GM21367 (cell line): ENCODE data around the gene ADM2.
"Not testable (repeated sequence)": the region's sequence is repeated elsewhere in the genome, so short reads cannot be mapped to it uniquely, and the experiment has no call there.

Source experiments
- ATAC-seq: cut with Tn5 transposase; IDR thresholded peaks from one replicate; pipeline ENCODE4 v1.9.1; 2021; ENCODE audit not compliant: unreplicated experiment

Gene ADM2, protein sequence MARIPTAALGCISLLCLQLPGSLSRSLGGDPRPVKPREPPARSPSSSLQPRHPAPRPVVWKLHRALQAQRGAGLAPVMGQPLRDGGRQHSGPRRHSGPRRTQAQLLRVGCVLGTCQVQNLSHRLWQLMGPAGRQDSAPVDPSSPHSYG

GRCh38 chr22:50481440-50482106 is at the start of gene ADM2:
TSS of gene ADM2 (plus strand) at chr22:50481543. CDS start at chr22:50481848, 305 bp downstream.
- ATAC-seq = no peak

GRCh38 chr22:50432131-50432876 is 49.0 kb upstream of the ADM2 start:
- no peak for ATAC-seq

- ATAC-seq = not testable (repeated sequence)
These were observed 48.3 kb upstream of the ADM2 start for GRCh38 chr22:50432877-50433510.

DNA sequence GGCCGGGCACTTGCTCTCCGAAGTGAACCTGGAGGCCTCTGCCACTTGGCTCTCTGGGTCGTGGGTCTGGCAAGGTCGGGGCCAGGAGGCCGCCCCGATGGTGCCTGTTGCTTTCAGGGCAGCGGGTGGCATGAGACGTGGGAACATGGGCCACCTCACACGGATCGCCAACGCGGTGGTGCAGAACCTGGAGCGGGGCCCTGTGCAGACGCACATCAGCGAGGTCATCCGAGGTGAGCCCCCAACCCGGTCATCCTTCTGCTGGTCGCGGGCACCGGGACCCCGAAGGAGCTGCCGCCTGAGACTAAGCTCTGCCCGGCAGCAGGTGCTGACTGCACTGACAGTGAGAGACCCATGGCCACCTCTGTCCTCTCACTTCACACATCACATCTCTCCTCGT is 46.5 kb upstream of the ADM2 start:
- ATAC-seq = no peak

DNA sequence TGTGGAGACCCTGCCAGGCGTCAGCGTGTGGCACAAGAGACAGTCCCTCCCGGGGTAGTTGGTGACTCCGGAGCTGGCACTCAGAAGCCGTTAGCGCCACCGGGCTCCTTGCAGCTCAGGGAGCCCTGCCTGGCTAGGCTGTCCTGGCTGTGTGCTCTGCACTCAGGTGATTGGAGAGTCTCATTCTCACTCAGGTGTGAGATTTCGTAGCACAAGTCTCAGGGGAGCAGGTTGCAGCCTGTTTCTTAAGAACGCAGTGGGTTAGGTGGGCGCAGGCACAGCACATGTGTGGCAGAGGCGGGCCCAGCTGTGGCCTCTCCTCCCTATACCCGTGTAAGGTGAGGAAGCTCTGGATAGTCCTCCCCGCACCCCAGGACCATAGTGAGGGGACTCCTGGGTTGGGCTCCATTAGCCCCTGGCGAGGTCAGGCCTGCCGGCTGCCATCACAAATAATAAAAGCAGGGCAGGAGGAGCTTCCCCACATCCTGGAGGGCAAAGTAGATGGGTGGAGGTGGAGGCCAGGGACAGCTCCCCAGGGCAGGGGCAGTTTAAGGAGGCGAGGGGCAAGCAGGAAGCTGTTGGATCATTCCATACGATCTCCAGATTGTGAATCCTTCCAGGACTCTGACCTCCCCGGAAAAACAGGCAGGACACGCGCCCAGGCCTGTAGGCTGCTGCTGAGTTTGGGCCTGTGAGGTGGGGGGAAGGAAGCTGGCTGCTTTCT is 45.9 kb upstream of the ADM2 start:
- no peak for ATAC-seq

GRCh38 chr22:50436015-50436830 is 45.1 kb upstream of the ADM2 start:
- ATAC-seq = no peak

GRCh38 chr22:50436841-50437341 is 44.5 kb upstream of the ADM2 start:
- ATAC-seq = no peak

DNA sequence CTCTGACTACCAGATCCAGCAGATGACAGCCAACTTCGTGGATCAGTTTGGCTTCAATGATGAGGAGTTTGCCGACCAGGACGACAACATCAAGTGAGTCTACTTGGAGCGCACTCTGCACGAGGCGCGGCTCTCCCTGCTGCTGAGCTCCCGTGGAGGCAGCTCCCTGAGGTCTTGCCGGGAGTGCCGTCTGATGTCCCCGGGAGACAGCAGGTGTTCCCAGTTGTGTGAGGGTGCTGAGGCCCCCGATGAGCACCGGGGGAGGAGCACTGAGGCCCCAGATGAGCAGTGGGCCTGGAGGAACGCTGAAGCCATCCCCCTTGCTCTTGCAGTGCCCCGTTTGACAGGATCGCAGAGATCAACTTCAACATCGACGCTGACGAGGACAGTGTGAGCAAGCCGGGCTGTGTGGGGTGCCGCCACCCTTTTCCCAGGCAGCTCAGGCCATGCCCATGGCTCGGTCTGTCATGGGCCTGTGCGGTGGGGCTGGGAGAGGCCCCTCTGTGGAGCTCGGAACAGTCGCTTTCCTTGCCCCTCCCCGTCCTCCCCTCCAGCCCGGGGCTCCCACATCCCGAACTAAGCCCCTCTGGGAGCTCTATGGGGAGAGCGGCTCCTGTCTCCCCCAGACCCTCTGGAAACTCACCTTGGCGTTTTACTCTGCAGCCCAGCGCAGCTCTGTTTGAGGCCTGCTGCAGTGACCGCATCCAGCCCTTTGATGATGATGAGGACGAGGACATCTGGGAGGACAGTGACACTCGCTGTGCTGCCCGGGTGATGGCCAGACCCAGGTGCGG is 43.6 kb upstream of the ADM2 start:
- no peak for ATAC-seq

DNA sequence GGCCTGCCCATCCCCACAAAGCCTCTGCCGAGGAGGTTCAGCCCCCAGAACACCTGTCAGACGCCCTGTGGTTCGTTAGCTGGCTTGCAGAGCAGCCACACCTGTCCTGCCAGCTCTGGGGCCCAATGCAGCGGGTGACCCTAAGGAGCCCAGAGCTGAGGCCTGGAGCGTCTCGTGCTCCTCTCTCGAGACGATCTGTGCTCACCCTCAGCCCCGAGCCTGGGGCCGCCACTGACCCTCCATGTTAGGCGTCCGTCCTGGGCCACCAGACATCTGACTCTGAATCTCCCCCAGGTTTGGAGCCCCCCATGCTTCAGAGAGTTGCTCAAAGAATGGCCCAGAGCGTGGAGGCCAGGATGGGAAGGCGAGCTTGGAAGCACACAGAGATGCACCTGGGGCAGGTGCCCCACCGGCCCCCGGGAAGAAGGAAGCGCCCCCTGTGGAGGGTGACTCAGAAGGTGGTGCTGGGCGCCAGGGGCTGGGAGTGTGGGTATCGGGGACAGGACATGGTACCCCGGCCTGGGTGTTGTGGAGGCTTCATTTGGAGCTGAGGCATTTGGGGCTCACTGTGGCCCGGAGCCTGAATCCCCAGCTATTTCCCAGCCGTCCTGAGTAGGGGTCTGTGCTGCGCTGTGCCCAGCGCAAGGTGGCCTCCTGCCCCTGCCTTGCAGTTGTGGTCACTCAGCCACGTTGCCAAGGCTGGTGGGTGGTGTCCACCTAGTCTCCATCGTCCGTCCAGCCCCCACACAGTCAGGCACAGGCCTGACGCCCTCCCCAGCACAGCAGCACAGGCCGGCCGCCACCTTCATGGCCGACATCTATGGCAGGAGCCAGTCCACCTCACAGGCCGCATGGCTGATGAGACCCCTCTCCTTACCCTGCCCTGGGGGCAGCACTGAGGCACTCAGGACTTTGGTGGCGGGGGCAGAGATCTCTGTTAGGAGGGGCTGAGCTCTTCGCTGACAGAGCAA is 42.8 kb upstream of the ADM2 start:
- ATAC-seq = no peak

DNA sequence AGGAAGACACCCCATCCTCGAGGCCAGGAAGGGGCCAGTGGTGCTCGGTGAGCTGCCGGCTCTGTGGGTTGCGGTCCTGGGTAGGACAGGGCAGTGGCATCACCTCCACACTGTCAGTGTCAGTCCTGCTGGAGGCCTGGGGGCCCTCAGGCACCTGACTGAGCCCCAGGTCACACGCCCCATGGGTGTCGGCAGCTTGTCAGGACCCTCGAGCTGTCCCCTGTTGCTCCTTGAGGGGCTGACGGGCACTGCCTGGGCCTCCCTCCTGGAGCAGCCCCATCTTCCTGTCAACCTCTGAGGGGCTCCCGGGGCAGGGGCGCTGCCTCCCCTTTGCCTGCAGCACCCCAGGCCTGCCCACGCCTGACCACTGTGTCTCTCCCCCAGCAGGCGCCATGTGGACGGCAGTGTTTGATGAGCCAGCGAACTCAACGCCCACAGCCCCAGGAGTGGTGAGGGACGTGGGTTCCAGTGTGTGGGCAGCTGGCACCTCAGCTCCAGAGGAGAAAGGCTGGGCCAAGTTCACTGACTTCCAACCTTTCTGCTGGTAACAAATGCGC is 42.0 kb upstream of the ADM2 start:
- ATAC-seq = no peak

GRCh38 chr22:50439871-50440331 is 41.4 kb upstream of the ADM2 start:
- no peak for ATAC-seq

DNA sequence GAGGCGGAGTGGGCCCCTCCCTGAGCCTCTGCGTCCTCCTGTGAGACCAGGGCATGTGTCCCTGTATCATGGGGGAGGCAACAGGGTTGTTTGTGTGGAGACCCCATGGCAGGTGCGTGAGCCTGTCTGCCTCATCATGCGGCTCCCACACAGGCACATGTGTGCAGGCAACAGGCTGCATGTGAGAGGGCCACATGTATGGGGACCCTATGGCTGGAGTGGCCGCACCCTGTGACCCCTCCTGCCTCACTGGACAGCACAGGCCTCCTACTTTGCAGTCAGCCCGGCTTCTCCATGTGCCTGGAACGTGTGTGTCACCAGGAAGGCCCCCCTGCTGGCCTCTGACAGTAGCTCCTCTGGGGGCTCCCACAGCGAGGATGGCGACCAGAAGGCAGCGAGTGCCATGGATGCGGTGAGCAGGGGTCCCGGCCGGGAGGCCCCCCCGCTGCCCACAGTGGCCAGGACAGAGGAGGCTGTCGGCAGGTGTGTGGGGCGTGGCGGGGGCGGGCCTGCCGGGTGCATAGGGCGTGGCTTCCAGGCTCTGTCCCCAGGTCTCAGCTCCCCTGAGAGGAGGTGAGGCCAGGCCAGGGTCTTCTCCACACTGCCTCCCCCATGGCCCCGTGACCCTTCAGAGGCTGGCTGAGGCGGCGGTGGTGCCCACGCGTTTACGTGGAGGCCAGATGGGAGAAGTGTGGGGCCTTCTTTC is 40.6 kb upstream of the ADM2 start:
- ATAC-seq = no peak

GRCh38 chr22:50441428-50441993 is 39.8 kb upstream of the ADM2 start:
- ATAC-seq = no peak

DNA sequence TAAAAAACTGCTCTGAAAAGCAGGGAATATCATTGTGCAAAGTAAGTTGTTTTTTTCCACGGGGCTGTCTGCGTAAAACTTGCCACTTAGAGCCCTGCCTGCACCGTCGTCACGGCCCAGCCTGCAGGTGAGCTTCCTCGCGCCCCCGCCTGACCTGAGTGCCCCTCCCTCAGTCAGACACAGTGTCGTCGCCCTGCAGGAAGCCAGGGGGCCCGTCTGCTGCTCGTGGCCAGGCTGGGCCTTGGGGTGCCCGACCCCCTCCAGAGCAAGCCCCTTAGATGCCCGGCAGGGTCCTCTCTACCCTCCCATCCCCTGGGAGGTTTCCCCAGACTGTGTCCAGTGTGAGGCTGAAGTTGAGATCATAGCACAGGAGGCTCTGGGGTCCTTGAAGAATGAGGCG is 38.1 kb upstream of the ADM2 start:
- no peak for ATAC-seq

- no peak for ATAC-seq
These were observed 37.3 kb upstream of the ADM2 start for GRCh38 chr22:50443801-50444625.

DNA sequence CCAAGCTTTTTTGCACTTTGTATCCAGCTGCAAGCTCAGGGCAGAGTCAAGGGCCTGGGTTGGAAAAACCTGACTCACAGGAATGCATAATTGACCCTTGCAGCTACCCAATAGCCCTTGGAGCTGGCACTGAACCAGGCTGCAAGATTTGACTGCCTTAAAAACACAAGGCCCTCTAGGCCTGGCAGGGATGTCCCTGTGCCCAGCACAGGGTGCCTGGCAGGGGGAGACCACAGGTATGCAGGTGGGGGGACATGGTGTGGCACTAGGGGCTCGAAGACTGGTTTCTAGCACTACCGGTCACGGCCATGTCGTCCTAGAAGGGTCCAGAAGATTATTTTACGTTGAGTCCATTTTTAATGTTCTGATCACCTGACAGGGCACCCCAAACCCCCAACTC is 36.7 kb upstream of the ADM2 start:
- no peak for ATAC-seq
